Superior temporal gyrus (tissue), 1 donor: Measurements from ENCODE around the gene CGRRF1.

Experiments used
- DNase-seq: peaks from one replicate; pipeline ENCODE4 v3.0.0-alpha.2; 2016; ENCODE audit errors: extremely low spot score

The CGRRF1 gene

DNA sequence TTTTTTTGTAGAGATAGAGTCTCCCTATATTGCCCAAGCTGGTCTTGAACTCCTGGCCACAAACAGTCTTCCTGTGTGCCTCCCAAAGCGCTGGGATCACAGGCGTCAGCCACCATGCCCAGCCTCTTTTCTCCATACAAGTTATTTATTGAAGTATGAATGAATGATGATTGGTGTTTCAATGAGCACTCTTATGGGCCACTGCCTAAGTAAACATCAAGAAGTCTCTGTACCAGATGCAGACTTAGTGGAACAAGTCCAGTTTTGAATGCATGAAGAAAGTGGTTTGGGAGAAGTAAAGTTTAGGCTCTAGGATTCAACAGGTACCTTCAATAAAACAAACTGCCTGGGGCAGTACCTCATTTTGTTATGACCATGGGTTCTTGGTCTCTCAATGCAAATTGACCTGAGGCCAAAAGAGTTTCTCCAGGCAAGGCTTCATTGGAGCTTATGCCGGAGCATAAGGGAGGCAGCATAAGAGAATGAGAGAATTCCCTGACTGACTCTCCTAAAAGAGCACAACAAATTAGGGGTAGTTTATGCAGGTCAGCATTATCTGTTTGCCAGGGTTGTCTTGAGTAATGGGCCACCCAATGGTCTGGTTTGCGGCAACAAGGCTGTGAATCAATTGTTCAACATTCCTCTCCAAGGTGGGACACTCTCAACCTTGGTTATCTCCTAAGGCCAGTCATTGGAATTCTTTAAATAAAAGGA, 19.8 kb upstream of the CGRRF1 start:
- no peak for DNase-seq

DNA sequence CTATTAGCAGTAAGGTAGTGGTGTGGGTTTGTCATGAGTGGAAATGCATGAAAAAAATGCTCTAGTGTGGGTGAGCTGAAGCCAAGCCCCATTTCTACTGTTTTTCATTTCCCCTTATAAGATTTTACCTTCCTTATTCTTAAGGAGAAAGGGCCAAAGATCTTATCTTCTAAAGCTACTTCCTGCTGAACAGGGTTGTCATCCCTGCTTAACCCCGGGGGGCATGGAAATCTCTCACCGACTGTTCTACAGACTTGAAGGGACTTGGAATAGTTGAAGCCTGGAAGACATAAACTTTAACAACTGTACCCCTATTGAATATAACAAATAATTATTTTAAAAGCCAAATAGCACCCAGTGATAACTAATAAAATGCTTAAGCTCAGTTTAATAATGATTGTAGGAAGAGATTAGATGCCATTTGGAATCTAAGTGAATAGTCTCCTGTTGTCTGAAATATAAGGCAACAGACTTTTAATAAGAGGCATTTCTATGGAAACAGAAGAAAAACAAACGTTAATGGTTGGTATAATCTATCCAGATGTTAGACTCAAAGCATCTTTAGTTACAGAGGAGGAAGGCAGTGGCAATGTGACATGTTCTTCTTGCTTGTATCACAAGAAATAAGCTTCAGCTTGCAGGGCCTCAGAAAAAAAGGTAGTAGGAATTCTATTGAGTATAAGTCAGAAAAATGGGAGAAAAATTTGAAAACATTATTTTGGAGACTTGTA, 19.1 kb upstream of the CGRRF1 start:
- DNase-seq = no peak

DNA sequence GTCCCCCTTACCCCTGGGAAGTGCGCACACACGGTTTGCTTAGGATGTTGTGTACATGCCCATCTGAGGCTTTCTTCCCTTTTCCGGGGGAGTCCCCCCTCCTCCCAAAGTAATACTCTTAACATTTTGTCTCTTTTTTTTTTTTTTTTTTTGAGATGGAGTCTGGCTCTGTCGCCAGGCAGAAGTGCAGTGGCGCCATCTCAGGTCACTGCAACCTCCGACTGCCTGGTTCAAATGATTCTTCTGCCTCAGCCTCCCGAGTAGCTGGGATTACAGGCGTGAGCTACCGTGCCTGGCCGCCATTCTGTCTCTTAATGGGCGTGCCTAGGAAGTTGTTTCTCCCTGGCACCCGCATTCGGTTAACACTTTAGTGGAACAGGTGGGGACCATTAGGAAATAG, 16.4 kb upstream of the CGRRF1 start:
- DNase-seq = no peak

DNA sequence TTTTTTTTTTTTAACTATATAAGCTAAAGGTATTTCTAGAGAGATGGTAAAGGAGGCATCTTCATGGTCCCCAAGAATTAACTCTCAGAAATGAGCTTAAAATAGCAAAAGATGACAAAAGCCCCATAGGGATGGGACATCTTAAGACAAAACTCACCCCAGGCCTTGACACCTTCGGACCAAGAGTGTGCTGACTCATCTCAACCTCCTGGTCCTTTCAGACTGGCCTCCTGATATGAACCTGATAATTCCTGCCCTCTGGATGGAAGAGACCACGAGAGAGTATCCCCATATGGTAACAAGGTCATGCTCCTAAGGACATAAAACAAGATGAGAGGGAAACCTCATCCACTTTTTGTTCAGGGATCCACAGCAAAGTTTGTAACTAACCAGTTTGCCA, 12.5 kb upstream of the CGRRF1 start:
- no peak for DNase-seq

DNA sequence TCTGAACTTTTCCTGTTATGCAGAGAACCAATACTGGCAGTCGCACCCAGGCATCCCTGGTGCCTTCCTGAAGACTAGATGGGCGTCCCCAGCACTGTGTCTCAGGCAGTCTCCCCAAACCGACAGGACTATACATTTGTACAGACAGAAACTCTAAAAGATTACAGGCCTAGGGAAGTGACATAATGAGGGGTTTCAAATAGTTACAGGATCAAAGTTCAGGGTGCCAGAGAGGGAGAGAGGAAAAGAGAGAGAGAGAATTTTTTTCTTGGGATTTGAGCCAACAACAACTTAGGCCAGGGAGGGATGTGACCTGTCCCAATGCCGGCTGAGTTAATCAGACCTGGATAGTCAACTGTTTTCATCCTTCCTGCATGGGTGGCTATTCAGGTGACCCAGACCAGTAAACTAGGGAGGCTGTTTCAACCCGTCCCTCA, 11.6 kb upstream of the CGRRF1 start:
- no peak for DNase-seq

DNA sequence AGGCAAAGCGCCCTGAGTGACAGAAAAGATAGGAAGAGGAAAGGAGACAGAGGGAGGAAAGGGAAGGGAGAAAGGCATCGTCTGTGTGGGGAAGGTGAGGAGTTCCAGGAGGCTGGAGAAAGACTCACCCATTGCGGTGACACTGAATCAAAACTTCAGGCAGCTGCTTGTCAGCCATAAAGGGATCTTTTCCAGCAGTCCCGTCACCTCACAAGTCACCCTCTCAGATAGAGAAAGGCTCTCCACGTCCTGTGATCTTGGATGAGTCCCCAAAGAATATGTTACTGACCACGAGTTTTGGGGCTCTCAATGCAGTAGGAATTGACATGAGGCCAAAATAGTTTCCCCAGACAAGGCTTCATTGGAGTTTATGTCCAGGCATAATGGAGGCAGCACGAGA, 11.1 kb upstream of the CGRRF1 start:
- no peak for DNase-seq

DNA sequence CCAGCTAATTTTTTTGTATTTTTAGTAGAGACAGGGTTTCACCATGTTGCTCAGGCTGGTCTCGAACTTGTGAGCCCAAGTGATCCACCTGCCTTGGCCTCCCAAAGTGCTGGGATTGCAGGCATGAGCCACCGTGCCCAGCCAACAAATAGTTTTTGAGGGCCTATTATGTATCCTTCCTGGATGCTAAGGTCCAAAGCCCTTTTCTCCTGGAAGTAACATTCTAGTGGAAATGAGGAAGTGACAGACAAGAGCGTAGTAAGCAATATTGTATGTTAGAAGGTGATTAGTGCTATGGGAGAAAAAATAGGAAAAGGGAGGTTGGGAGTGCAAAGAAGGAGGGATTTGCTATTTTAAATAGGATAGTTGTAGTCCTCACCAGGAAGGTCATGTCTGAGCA, 9.0 kb upstream of the CGRRF1 start:
- no peak for DNase-seq

DNA sequence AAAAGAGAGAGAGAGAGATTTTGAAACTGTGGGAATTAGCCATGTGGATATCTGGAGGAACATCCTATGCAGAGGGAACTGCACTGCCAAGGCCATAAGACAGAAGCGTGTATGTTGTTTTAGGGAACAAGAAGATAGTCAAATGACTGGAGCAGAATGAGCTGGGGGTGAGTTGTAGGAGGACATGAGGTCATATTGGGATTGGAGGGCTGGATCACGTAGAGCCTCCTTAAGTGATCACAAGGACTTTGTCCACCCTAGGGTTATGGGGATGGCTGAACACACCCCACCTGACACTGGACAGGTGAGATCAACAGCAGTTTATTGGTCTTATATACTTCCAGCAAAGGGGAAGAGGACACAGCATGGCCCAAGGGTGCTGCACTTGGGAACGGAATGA, 8.2 kb upstream of the CGRRF1 start:
- DNase-seq = no peak

DNA sequence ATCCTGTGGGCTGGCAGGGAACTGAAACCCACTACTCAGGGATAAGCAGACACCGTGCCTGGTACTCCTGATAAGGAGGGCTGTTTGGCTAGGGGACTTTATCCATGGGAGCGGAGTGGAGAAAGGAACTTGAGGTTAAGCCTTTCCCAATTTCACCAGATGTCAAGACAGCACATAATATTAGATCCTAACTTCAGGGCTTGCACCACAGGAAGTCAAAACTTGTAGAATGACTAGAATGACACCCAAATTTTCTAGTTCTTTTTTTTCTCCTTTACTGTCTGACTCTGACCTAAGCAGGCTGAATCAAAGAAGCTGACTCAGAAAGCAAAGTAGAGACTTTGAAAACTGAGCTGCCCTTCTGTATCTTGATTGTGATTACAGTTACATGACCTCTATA, 7.1 kb upstream of the CGRRF1 start:
- DNase-seq = no peak

DNA sequence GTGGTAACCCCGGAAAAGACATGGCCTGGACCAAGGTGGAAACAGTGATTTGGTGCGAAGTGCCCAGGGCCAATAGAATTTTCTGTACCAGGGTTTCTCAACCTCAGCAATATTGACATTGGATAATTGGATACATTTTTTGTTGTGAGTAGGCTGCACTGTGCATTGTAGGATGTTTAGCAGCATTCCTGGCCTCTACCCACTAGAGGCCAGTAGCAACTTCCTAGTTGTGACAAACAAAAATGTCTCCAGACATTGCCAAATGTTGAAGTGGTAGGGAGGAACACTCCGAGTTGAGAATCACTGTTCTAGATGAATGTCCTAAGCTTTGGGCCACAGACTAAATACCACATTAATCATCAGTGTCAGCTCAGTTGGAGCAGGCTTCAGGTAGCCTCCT, 6.2 kb upstream of the CGRRF1 start:
- no peak for DNase-seq

DNA sequence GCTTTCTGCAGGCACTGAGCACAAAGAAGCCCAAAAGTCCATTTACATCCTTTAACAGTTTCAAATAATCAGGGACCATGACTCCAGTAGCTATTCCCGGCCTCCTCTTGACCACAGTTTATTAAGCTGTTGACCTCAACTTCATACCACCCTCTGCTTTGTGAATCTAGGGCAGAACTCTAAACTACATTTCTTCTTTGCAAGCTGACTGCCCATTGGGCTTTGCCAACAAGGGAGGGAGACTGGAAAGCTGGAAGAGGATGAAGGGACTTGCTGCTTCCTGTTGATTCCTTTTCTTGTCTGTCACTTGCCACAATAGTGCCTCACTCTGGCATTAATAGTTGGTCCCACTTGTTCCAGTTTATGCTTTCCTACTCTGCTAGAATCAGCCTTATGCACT, 2.7 kb downstream of the CGRRF1 start:
- no peak for DNase-seq

DNA sequence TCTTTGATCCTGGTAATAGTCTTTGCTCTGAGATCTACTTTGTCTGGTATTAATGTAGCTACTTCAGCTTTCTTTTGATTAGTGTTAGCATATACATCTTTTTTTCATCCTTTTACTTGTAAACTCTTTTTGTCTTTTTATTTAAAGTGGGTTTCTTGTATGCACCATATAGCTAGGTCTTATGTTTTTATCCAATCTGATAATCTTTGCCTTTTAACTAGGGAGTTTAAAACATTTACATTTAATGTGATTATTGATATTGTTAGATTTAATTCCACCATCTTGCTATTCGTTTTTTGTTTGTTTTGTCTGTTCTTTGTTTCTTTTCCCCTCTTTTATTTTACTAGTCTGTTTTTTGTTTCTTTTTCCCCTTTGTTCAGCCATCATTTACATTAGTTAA, 6.0 kb downstream of the CGRRF1 start:
- no peak for DNase-seq

DNA sequence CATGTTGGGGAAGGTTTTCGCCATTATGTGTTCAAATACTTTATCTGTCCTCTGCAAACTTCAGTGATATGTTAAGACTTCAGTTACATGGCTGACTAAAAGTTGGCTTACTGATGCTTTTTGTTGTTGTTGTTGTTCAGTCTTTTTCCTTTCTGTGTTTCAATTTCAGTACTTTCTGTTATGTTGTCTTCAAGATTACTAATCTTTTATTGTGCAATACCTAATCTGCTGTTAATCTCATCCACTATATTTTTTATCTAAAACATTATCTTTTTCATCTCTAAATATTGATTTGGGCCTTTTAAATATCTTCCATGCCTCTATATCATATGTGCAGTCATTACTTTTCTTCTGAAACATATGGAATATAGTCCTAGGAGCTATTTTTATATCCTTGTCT, 7.0 kb downstream of the CGRRF1 start:
- DNase-seq = no peak

DNA sequence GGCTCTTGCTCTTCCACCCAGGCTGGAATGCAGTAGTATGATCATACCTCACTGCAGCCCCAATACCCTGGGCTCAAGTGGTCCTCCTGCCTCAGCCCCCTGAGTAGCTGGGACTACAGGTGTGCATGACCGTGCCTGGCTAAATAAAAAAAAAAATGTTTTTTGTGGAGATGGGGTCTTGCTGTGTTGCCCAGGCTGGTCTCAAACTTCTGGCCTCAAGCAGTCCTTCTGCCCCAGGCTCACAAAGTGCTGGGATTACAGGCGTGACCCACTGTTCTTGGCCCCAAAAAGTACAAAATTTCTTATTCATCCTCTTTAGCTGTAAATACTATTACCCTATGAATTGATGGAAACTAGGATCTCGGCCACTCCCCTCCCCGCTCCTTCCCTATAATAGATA, 14.7 kb downstream of the CGRRF1 start:
- no peak for DNase-seq

DNA sequence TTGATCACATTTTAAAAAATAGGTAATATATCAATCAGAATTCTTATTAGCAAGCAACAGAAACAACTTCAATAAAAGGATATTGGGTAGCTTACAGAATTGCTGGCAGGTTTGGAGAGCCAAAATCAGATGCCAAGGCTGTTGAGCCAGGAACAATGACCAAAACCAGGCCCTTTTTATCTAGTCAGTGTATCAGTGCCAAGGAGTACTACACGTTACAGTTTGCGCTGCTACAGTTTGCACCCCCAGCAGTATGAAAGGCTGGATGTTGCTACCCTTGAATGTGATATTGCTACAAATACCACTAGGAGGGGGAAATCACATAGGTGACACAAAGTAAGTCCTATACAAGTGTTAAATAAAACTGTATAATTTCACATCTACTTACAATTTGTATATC, 19.3 kb downstream of the CGRRF1 start:
- DNase-seq = no peak

DNA sequence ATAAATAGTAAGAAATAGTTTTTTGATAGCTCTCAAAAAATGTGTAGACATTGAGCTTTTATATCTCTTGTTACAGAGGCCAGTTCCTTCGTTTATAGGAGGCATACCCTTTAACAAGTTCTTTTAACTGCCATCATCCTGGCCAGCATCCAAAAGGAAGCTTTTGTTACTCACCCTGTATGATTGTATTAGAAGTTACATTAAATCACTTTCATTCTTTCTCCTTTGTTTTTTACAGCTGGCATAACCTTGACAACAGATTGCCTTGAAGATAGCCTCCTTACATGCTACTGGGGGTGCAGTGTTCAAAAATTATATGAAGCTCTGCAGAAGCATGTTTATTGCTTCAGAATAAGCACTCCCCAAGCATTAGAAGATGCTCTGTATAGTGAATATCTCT, 20.1 kb downstream of the CGRRF1 start:
- no peak for DNase-seq

DNA sequence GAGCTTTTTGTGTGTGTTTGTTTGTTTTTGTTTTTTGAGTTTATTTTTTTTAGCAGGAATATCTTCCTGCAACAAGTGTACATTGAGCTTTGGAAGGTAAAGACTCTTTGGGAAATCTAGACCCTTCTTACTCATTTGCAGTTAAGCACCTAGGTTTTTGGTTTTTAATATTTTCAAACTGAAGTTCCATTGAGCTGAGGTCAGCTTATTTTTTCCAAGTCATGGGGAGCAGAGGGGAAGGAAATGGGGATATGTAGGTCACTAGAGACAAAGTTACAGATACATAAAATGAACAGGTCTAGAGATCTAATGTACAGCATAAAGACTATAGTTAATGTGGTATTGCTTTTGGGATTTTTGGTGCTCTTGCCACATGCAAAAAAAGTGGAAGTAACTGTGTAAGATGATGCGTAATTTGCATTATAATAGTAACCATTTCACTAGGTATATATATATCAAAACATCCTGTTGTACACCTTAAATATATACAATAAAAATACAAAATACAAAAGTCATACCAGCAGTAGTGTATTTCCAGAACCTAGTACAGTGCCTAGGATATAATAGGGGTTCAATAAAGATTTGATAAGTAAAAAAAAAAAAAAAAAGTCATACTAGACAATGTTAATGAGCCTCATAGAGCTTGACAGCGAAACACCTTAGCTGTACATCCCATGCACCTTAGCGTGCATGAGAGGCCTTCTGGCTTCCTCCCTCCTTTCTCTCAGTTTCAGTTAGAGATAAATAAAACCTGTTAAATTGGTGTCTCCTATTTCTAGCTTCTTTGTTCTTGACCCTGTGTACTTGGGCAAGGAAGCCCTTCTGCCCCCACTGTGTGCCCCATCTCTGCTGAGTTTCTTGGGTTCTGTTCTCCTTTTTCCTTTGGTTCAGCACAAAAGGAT, 22.7 kb downstream of the CGRRF1 start:
- no peak for DNase-seq

DNA sequence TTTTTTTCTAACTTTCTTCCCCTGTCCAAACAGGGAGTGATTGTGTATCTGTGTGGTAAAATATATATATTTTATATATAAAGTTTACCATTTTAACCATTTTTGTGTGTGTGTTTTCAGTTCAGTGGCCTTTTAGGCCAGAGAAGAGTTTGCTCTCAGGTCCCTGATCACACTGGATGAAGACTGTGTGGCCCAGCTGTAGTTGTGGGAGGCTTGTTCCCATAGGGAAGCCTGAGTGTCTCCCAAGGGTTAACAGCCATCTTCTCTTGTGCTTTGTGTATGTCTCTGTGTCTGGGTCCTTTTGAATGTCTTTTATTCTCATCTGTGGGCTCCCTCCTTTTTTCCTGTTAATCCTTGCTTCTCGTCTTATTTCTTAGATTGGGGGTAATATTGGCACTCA, 23.4 kb downstream of the CGRRF1 start:
- no peak for DNase-seq

DNA sequence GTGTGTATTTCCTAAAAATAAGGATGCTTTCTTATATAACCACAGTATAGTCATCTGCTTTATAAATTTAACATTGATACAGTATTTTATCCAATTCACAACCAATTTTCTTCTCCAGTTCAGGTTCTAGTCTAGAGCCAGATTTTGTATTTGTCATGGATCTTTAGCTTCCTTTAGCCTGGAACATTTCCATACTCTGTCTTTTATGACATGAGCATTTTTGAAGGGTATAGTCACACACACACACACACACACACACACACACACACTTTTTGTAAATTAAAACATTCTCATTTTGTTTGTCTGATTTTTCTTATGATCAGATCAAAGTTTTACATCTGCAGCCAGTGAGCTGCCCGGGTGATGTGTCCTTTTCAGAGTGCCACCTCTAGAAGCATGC, 25.4 kb downstream of the CGRRF1 start:
- DNase-seq = no peak

DNA sequence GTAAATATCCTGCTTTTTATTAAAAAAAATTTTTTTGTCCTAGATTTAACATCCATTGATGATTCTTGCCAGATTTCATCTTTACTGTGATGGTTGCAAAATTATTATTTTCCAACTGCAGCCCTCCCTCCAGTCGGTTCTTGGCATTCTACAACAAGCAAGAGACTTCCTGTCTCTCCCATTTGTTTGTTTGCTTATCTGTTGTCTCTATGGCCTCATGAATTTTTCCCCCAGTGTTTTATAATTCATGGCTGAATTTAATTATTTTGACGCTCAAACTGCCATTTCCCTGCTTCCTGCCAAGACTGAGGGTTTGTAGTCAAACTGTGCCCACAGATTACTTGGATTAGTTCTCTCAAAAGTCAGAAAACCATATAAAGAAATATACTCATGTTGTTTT, 25.9 kb downstream of the CGRRF1 start:
- no peak for DNase-seq

DNA sequence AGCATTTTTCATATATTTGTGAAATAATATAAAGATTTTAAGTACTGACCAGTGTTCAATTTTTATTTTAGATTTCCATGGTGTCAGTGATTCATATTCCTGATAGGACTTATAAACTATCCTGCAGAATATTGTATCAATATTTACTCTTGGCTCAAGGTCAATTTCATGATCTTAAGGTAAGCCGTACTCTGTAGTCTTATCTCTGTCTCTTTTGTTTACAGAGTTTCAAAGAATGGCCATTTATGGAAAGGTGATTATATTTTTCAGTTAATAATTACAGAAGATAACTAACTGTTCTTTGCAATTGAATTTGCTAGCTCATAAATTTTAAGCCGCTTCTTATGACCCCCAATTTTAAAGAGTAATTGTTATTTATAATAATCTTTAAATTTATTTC, 27.9 kb downstream of the CGRRF1 start:
- no peak for DNase-seq

DNA sequence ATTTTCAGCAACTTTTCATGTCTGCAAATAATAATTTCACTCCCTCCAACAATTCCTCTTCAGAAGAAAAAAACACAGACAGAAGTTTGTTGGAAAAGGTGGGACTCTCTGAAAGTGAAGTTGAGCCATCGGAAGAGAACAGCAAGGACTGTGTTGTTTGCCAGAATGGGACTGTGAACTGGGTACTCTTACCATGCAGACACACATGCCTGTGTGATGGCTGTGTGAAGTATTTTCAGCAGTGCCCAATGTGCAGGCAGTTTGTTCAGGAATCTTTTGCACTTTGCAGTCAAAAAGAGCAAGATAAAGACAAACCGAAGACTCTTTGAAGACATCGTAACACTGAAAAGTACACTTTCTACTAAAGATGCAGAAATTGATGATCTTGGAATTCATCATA, 28.3 kb downstream of the CGRRF1 start:
- no peak for DNase-seq

DNA sequence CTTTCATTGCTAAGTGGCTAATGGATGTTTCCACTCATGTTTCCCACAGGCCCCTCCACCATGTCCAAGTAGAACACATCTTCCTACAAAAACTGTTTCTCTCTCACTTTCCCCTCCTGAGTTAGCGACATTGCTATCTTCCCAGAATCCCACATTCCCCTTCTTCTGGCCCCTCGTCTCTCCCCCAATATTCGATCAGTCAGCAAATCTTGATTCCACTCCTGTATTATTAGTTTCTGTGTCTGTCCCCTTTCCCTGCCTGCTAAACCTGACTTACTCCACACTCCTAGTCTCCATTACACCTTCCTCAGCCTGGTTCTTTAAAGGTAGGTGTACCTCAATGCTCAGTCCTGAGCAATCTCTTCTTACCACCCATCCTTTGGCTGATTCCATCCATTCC, 37.9 kb downstream of the CGRRF1 start:
- no peak for DNase-seq
